ENCODE measurements around the gene PRUNE2.

PRUNE2 gene

GRCh38 chr9:76845254-76845653, 60.7 kb downstream of the PRUNE2 start:
- no peaks in the 10 kb centered on the region for H3K27me3 ChIP-seq (ENCODE audit: control insufficient read depth, low read length)
- no peaks in the 10 kb centered on the region for H3K79me2 ChIP-seq (ENCODE audit: control insufficient read depth, low read length)
- no peaks in the 10 kb centered on the region for H3F3A ChIP-seq (ENCODE audit: control insufficient read depth, insufficient read depth)
- no peaks in the 10 kb centered on the region for H3K4me1 ChIP-seq (ENCODE audit: control insufficient read depth, low read length)
- no peak overlapping the region for H3K4me3 ChIP-seq (ENCODE audit: low read length)
- no peaks in the 10 kb centered on the region for H4K20me1 ChIP-seq (ENCODE audit: control insufficient read depth, insufficient read depth, low read depth, low read length)
- no peak overlapping the region for H3K4me2 ChIP-seq (ENCODE audit: low read length)
- no peak for TF ChIP-seq CTCF (IDR thresholded peaks at IDR 0.05; ENCODE audit: low read depth, low read length, poor library complexity, severe bottlenecking)
- no peak overlapping the region for H3K27ac ChIP-seq (ENCODE audit: low read depth, low read length)
- no peaks in the 10 kb centered on the region for H3K9me3 ChIP-seq (ENCODE audit: control insufficient read depth, insufficient read depth, low read length)
- H3K36me3 ChIP-seq (ENCODE audit: control insufficient read depth, low read length), result no peaks in the 10 kb centered on the region
- H3K9me2 ChIP-seq (replicated peaks; ENCODE audit: control insufficient read depth, low read length), result no peaks in the 10 kb centered on the region

GRCh38 chr9:76835571-76836283, 70.2 kb downstream of the PRUNE2 start:
- H4K20me1 ChIP-seq (ENCODE audit: control insufficient read depth, insufficient read depth, low read depth, low read length), result no peaks in the 10 kb centered on the region
- no peaks in the 10 kb centered on the region for H3F3A ChIP-seq (ENCODE audit: control insufficient read depth, insufficient read depth)
- no peak overlapping the region for H3K4me3 ChIP-seq (ENCODE audit: low read length)
- no peaks in the 10 kb centered on the region for H3K4me1 ChIP-seq (ENCODE audit: control insufficient read depth, low read length)
- H3K27ac ChIP-seq (ENCODE audit: low read depth, low read length), result no peak overlapping the region
- TF ChIP-seq CTCF (IDR thresholded peaks at IDR 0.05; ENCODE audit: low read depth, low read length, poor library complexity, severe bottlenecking) (no peak), EZH2phosphoT487 (IDR thresholded peaks at IDR 0.05; ENCODE audit: borderline replicate concordance, low read length) (no peak)
- no peaks in the 10 kb centered on the region for H3K9me2 ChIP-seq (replicated peaks; ENCODE audit: control insufficient read depth, low read length)
- H3K79me2 ChIP-seq (ENCODE audit: control insufficient read depth, low read length), result no peaks in the 10 kb centered on the region
- no peaks in the 10 kb centered on the region for H3K27me3 ChIP-seq (ENCODE audit: control insufficient read depth, low read length)
- no peaks in the 10 kb centered on the region for H3K36me3 ChIP-seq (ENCODE audit: control insufficient read depth, low read length)
- no peak overlapping the region for H3K4me2 ChIP-seq (ENCODE audit: low read length)
- no peaks in the 10 kb centered on the region for H3K9me3 ChIP-seq (ENCODE audit: control insufficient read depth, insufficient read depth, low read length)

GRCh38 chr9:76828447-76828846, 77.5 kb downstream of the PRUNE2 start:
- no peak overlapping the region for H3K27ac ChIP-seq (ENCODE audit: low read depth, low read length)

More at GRCh38 chr9:76828447-76828846, 77.5 kb downstream of the PRUNE2 start:
- no peak for TF ChIP-seq CTCF (IDR thresholded peaks at IDR 0.05; ENCODE audit: low read depth, low read length, poor library complexity, severe bottlenecking)
- TF ChIP-seq EZH2phosphoT487 (IDR thresholded peaks at IDR 0.05; ENCODE audit: borderline replicate concordance, low read length), result no peak
- H3K36me3 ChIP-seq (ENCODE audit: control insufficient read depth, low read length), result no peaks in the 10 kb centered on the region
- H3K9me3 ChIP-seq (ENCODE audit: control insufficient read depth, insufficient read depth, low read length), result no peaks in the 10 kb centered on the region
- no peaks in the 10 kb centered on the region for H4K20me1 ChIP-seq (ENCODE audit: control insufficient read depth, insufficient read depth, low read depth, low read length)
- no peaks in the 10 kb centered on the region for H3K4me1 ChIP-seq (ENCODE audit: control insufficient read depth, low read length)
- no peak overlapping the region for H3K4me3 ChIP-seq (ENCODE audit: low read length)
- no peak overlapping the region for H3K4me2 ChIP-seq (ENCODE audit: low read length)
- no peaks in the 10 kb centered on the region for H3K79me2 ChIP-seq (ENCODE audit: control insufficient read depth, low read length)
- no peaks in the 10 kb centered on the region; the same call in 1 of the 2 replicates for H3K9me2 ChIP-seq (replicated peaks; ENCODE audit: control insufficient read depth, low read length)
- no peaks in the 10 kb centered on the region for H3F3A ChIP-seq (ENCODE audit: control insufficient read depth, insufficient read depth)
- H3K27me3 ChIP-seq (ENCODE audit: control insufficient read depth, low read length), result peaks cover 6% of the 10 kb centered on the region; the same call in 1 of the 2 replicates
